IPS DF 19.7 (cell line): Measurements from ENCODE around the gene GNAS.

ENCODE experiments used
- DNase-seq: peaks from one replicate; pipeline ENCODE4 v3.0.0-alpha.2; 2013; ENCODE audit warnings: low read depth, low spot score

GNAS gene

DNA sequence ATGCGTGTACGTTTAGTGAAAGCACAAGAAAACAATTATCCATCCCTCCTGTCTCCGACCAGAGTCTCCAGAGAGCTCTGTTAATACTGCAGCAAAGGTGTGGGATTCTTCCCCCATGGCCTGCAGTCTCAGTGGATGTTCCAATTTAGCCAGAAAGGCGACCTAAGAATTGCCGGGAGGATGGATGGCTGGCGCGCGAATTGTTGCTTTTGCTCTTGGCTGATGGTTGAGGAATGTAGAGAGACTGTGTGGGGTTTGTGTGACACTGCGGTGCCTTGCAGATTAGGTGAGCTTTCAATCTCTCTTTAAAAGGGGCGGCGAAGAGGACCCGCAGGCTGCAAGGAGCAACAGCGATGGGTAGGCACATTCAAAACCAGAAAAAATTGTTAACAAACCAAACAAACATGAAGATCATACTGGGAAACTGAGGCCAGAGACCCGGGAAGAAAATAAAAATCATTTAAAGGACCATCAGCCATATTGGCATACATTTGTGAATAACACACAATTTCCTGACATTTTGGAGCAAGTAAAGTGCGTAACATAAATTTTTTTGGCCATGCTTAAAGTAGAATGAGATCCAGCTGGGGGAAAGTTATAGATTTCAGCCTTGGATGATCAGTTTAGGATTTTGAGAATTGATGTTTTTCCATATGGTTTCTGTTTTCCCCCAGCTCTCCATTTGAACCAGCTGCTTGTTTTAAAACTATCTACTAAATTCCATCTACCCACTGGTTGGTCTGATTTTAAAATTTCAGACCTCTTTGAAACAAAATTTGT is 46.3 kb downstream of the GNAS start:
- DNase-seq = no peak

- DNase-seq = no peak
Measured at GRCh38 chr20:58899512-58899911, 47.0 kb downstream of the GNAS start.

- DNase-seq = no peak
Measured at GRCh38 chr20:58900397-58900796, 47.9 kb downstream of the GNAS start.

- no peak for DNase-seq
Measured at GRCh38 chr20:58901488-58902402, 49.2 kb downstream of the GNAS start.

DNA sequence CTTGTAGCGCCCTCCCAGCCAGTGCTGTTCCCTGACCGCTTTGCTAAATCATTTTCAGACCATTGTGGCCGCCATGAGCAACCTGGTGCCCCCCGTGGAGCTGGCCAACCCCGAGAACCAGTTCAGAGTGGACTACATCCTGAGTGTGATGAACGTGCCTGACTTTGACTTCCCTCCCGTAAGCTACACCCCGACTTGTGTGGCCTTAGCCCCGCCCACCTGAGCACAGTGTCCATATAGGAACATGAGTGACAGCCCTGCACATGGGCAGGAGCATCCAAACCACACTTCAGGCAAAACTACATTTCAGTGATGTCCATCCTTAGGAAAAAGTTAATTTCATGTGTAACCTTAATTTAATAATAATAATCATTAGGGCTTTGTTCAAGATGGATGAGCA is 51.1 kb downstream of the GNAS start:
- DNase-seq = no peak

GRCh38 chr20:58905236-58905635 is 52.7 kb downstream of the GNAS start:
- no peak for DNase-seq

DNA sequence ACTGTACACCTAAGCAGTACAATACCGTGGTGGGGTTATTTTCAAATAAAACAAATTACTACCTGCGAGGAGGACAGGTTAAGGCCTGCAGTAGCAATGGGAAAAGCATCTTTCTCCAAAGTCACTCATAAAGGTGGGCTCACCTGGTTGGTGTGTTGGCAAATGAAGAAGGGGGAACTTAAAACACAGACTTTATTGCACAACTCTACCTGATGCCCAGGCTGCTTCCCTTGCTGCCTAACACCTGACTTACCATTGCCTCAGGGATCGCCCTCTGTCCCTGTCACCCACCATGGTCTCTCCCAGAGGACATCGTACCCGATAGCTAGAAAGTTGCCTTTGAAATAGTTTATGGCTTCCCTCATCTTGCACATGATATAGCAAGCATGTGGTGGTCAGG is 53.6 kb downstream of the GNAS start:
- DNase-seq = no peak

DNA sequence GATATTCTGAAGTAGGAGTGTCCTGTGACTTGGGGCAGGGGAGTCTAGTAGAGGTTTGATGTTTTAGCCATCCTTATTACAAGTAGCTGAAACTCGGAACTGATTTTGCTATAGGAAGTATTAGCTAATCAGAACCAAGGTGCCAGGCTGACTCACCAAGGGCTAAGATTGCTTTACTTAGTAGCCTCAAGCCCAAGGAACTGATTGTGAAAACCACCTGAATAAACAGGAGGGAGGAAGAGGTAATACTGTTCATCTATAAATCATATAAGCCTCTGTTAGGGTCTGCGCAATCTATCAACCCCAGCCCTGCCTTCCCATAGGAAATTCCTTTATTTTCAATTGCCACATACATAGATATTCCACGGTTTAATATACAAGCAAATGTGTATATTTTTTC is 54.4 kb downstream of the GNAS start:
- DNase-seq = no peak

DNA sequence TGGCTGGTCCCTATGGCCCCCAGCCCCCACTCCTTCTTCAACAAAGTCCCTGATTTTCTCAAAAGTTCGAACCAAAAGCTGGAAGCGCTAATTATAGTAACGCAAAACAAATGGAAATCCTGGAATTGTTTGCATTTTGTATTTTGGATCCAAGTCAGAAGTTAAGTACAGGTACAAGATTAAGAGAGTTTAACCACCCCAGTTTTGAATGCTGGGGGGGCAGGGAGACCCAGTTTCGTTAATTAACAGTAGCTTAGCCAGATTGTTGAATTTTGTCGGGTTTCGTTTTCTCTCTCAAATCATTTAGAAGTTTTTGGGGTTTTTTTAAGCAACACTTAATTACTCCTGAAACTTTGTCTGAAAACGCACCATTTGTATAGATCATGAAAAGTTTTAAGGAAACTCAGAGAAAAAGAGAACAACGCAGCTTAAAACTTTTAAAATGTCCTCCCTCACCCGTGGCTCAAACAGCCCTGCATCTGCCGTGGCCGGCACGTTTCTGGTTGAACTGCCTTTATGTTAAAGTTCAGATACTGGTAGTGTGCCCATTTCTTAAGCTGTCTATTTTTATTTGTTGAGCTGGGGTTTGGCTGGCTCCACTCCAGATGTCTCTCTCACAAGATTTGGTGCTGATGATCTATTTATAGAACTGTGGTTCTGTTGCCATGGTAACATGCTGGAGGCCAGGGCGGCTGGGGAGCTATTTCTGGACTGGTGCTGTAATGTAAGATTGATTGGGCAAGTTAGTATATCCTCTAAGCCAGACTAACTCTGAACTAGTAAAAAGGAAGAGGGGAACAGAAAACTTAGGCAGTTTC is 55.0 kb downstream of the GNAS start:
- no peak for DNase-seq

GRCh38 chr20:58908221-58908620 is 55.7 kb downstream of the GNAS start:
- no peak for DNase-seq

DNA sequence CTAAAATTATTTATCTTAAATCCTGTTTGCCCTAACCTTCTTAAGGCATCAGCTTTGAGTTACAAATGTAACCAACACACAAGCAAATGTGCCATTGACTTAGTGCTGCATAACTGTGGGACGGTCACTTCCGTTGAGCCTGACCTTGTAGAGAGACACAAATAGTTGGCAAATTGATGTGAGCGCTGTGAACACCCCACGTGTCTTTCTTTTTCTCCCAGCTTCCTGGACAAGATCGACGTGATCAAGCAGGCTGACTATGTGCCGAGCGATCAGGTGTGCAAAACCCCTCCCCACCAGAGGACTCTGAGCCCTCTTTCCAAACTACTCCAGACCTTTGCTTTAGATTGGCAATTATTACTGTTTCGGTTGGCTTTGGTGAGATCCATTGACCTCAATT is 56.4 kb downstream of the GNAS start:
- no peak for DNase-seq

GRCh38 chr20:58909585-58909984 is 57.1 kb downstream of the GNAS start:
- DNase-seq = no peak

DNA sequence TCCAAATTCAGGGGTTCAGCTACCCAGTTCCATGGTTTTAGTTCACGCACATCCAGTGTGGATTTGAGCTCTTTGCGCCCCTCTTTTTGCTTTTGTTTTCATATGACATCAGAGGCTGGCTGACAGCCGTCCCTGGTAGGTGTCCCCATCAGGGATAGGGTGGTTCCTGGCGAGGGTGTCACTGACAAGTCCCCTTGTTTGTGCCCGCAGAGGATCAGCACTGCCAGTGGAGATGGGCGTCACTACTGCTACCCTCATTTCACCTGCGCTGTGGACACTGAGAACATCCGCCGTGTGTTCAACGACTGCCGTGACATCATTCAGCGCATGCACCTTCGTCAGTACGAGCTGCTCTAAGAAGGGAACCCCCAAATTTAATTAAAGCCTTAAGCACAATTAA is 58.0 kb downstream of the GNAS start:
- DNase-seq = no peak

- no peak for DNase-seq
Measured at GRCh38 chr20:58911309-58911708, 58.8 kb downstream of the GNAS start.

- DNase-seq = no peak
Measured at GRCh38 chr20:58911970-58912369, 59.5 kb downstream of the GNAS start.

- no peak for DNase-seq
Measured at GRCh38 chr20:58913079-58913478, 60.6 kb downstream of the GNAS start.

- no peak for DNase-seq
Measured at GRCh38 chr20:58918621-58919020, 66.1 kb downstream of the GNAS start.

GRCh38 chr20:58921564-58921963 is 69.0 kb downstream of the GNAS start:
- no peak for DNase-seq

GRCh38 chr20:58922036-58922435 is 69.5 kb downstream of the GNAS start:
- no peak for DNase-seq

DNA sequence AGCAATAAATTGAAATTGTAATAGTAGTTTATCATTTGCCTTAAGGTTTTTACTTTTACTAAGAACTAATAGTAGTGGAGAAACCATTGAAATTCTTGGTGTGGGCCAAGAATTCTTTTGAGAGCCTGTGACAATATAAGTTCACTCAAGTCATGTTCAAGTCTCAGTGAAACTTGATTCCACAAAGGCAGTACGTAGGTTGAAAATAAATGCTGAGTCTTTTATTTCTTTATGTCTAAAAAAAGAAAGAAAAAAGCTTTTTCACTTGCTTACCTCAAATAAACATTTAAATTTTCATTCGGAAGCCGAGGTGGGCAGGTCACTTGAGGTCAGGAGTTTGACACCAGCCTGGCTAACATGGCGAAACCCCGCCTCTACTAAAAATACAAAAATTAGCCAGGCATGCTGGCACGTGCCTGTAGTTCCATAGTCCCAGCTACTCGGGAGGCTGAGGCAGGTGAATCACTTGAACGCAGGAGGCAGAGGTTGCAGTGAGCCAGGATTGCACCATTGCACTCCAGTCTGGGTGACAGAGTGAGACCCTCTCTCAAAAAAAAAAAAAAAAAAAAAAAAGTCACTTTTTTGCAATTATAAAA is 70.7 kb downstream of the GNAS start:
- DNase-seq = no peak

GRCh38 chr20:58926802-58927489 is 74.4 kb downstream of the GNAS start:
- DNase-seq = no peak
